GM12878 (cell line): ENCODE data around the gene LRP8. TPM values are rescaled to one million over a fixed set of nuclear protein-coding genes. Genes with fewer than 3 reads are reported as not detected.

ENCODE experiments used
- ATAC-seq: fragments of 200-7000 bp; cut with Tn5 transposase; 3 replicates; pipeline ENCODE4 v1.9.1; 2020; ENCODE audit warnings: mild to moderate bottlenecking, moderate library complexity
- BruUV-seq: library from RNA; stranded (reverse); fragments of 400-500 nt; replicated peaks from 2 replicates; lab custom pipeline; 2021; lab: Mats Ljungman, UMichigan
- CTCF ChIA-PET: fragments of 300-600 bp; sonication (Branson Sonifier 250); formaldehyde crosslinking; extraction: SDS; loops from one replicate; lab custom pipeline; 2021; ENCODE audit warnings: inconsistent platforms; lab: Yijun Ruan, JAX
- POLR2A ChIA-PET: fragments of 350-600 bp; formaldehyde crosslinking; extraction: SDS; loops from one replicate; lab custom pipeline; 2021; ENCODE audit warnings: inconsistent platforms; lab: Charles Lee
- RAD21 ChIA-PET: fragments of 300-600 bp; sonication (Branson Sonifier 250); formaldehyde crosslinking; loops from one replicate; lab custom pipeline; 2023; ENCODE audit warnings: antibody characterized with exemption; ENCODE audit not compliant: unreplicated experiment; lab: Charles Lee
- SMC1A ChIA-PET: fragments of 300-600 bp; sonication (Branson Sonifier 250); formaldehyde crosslinking; loops from one replicate; lab custom pipeline; 2023; ENCODE audit not compliant: unreplicated experiment, uncharacterized antibody; lab: Charles Lee
- DNase-seq: peaks from one replicate; pipeline ENCODE4 v3.0.0-alpha.2; 2011; ENCODE audit warnings: low read depth, low spot score
- FAIRE-seq: peaks from 3 replicates; lab custom pipeline; 2011; peaks lifted over from hg19 to GRCh38; lab: Jason Lieb, UNC
- H2AFZ ChIP-seq: 2 replicates; pipeline ENCODE4 v1.6.0; 2011; ENCODE audit warnings: low read depth, low read length, control low read depth; ENCODE audit not compliant: control insufficient read depth
- H3K27ac ChIP-seq: 2 replicates; pipeline ENCODE4 v1.5.1; 2011; ENCODE audit warnings: control low read depth; ENCODE audit not compliant: control insufficient read depth, insufficient read depth
- H3K27me3 ChIP-seq, 2 experiments: replicated peaks in 1 of 2; 2 replicates each; pipeline versions ENCODE4 v1.6.0 to v1.6.1; 2011; ENCODE audit warnings: low read length in 1 of 2; ENCODE audit not compliant: control insufficient read depth in 2 of 2, insufficient read depth in 2 of 2
- H3K36me3 ChIP-seq, 2 experiments: 2 replicates each; pipeline ENCODE4 v1.5.1; 2011; ENCODE audit warnings: low read length in 1 of 2; ENCODE audit not compliant: control insufficient read depth in 2 of 2, insufficient read depth in 2 of 2
- H3K4me1 ChIP-seq: 2 replicates; pipeline ENCODE4 v1.6.1; 2011; ENCODE audit warnings: mild to moderate bottlenecking, low read length, moderate library complexity, mixed read lengths; ENCODE audit not compliant: control insufficient read depth, insufficient read depth
- H3K4me2 ChIP-seq: 2 replicates; pipeline ENCODE4 v1.6.0; 2011; ENCODE audit warnings: control low read depth; ENCODE audit not compliant: control insufficient read depth, insufficient read depth
- H3K4me3 ChIP-seq: fragments of 200-600 bp; sonication (generic); 2 replicates; pipeline ENCODE4 v1.5.1; 2016
- H3K79me2 ChIP-seq: 2 replicates; pipeline ENCODE4 v1.6.0; 2011; ENCODE audit warnings: low read length; ENCODE audit not compliant: control insufficient read depth, insufficient read depth
- H3K9ac ChIP-seq: 2 replicates; pipeline ENCODE4 v1.8.0; 2011; ENCODE audit warnings: low read length, control low read depth, mixed read lengths; ENCODE audit not compliant: control insufficient read depth, insufficient read depth
- H3K9me3 ChIP-seq: replicated peaks from 3 replicates; pipeline ENCODE4 v1.5.1; 2011; ENCODE audit warnings: mild to moderate bottlenecking, low read length; ENCODE audit not compliant: control insufficient read depth, insufficient read depth
- H4K20me1 ChIP-seq: 2 replicates; pipeline ENCODE4 v1.6.0; 2011; ENCODE audit not compliant: control insufficient read depth, insufficient read depth
- ASH2L ChIP-seq: fragments of 300-600, 200-600 bp; sonication (generic); IDR thresholded peaks from 2 replicates; pipeline ENCODE4 v1.6.1; 2017; ENCODE audit warnings: low read depth, mild to moderate bottlenecking, borderline replicate concordance
- BHLHE40 ChIP-seq, 2 experiments: fragments of 450-650 bp in 1 of 2; IDR thresholded peaks; 2 replicates each; pipeline ENCODE4 v1.6.1; 2011 to 2017; ENCODE audit warnings: low read depth in 2 of 2, borderline replicate concordance in 1 of 2, improper control_type of control experiment in 1 of 2, low read length in 1 of 2, mild to moderate bottlenecking in 1 of 2
- CHD4 ChIP-seq: fragments of 200-600 bp; sonication (generic); IDR thresholded peaks from 2 replicates; pipeline ENCODE4 v1.6.1; 2016; ENCODE audit warnings: mild to moderate bottlenecking
- E2F8 ChIP-seq: fragments of 450-650 bp; IDR thresholded peaks from 2 replicates; pipeline ENCODE4 v1.6.1; 2018; ENCODE audit warnings: mild to moderate bottlenecking, low read depth, moderate library complexity; ENCODE audit not compliant: partially characterized antibody
- GABPA ChIP-seq: IDR thresholded peaks from 2 replicates; pipeline ENCODE4 v1.6.1; 2014; ENCODE audit warnings: antibody characterized with exemption, low read depth, mild to moderate bottlenecking, inconsistent platforms
- KDM1A ChIP-seq: fragments of 200-600 bp; sonication (generic); IDR thresholded peaks from 2 replicates; pipeline ENCODE4 v1.6.1; 2016; ENCODE audit warnings: borderline replicate concordance
- MXI1 ChIP-seq: fragments of 150-350 bp; IDR thresholded peaks from 2 replicates; pipeline ENCODE4 v1.6.1; 2011; ENCODE audit warnings: low read depth, mild to moderate bottlenecking, inconsistent platforms, low read length, improper control_type of control experiment
- NFXL1 ChIP-seq: fragments of 450-650 bp; IDR thresholded peaks from 2 replicates; pipeline ENCODE4 v1.6.1; 2017; ENCODE audit warnings: antibody characterized with exemption, mild to moderate bottlenecking, borderline replicate concordance
- NFYA ChIP-seq: IDR thresholded peaks from 2 replicates; pipeline ENCODE4 v1.6.1; 2011; ENCODE audit warnings: low read depth, mild to moderate bottlenecking, low read length, improper control_type of control experiment, borderline replicate concordance
- RBBP5 ChIP-seq: fragments of 200-600 bp; sonication (generic); conservative IDR thresholded peaks from 2 replicates; pipeline ENCODE4 v1.6.1; 2016
- SIX5 ChIP-seq: IDR thresholded peaks from 2 replicates; pipeline ENCODE4 v1.6.1; 2011; ENCODE audit warnings: mild to moderate bottlenecking, low read depth, low read length, moderate library complexity; ENCODE audit not compliant: severe bottlenecking
- SMC3 ChIP-seq: IDR thresholded peaks from 2 replicates; pipeline ENCODE4 v1.6.1; 2011; ENCODE audit warnings: low read length, improper control_type of control experiment, borderline replicate concordance
- ZBTB33 ChIP-seq: fragments of 450-650 bp; IDR thresholded peaks from 2 replicates; pipeline ENCODE4 v1.6.1; 2017; ENCODE audit warnings: mild to moderate bottlenecking
- ZNF274 ChIP-seq: IDR thresholded peaks from one replicate; pipeline ENCODE4 v1.8.0; 2011; ENCODE audit not compliant: insufficient read length, insufficient read depth
- ZNF592 ChIP-seq: fragments of 450-650 bp; IDR thresholded peaks from 2 replicates; pipeline ENCODE4 v1.6.1; 2017; ENCODE audit warnings: mild to moderate bottlenecking, moderate library complexity
- WGBS: methylation state at CpG from one replicate; pipeline ENCODE4 v1.1.6; 2016; ENCODE audit warnings: low lambda C conversion rate; ENCODE audit not compliant: insufficient replicate concordance, insufficient coverage; ENCODE audit errors: missing lambda C conversion rate; 5-methylcytosine and 5-hydroxymethylcytosine counted together
- in situ Hi-C: fragments of 300-500 bp; cut with MboI; formaldehyde crosslinking; loops from 9 replicates; pipeline ENCODE4 v1.14.3; 2018; ENCODE audit warnings: mixed read lengths
- intact Hi-C: fragments of 100-400 bp; cut with micrococcal nuclease; formaldehyde crosslinking; loops from one replicate; pipeline ENCODE4 v1.14.2; 2022; ENCODE audit not compliant: unreplicated experiment
- polyA plus RNA-seq, 11 experiments: library from polyadenylated mRNA; depleted of rRNA in 4 of 11; unstranded in 6 of 11; stranded (reverse) in 5 of 11; fragments of >200 nt; fragmentation: Nextera tagmentation in 4 of 11; fragmentation: Illumina TruSeq in 1 of 11; extraction: Ambion mirVana in 4 of 11; extraction: Trizol in 1 of 11; gene quantifications; 1 replicate in 1 of 11; 2 replicates in 10 of 11; pipeline versions ENCODE4 v1.2.1 to v1.2.3, GENCODE V29; 2011 to 2016; ENCODE audit warnings: inconsistent platforms in 2 of 11, missing spikeins in 2 of 11, low read depth in 1 of 11
- total RNA-seq, 4 experiments: library from RNA; depleted of rRNA in 3 of 4; stranded (reverse); fragments of >200 nt in 3 of 4; fragmentation: Illumina TruSeq in 1 of 4; extraction: Trizol in 1 of 4; gene quantifications; 2 replicates each; pipeline versions ENCODE4 v1.2.1 to v1.2.3, GENCODE V29; 2013 to 2021

LRP8 gene
- total and polyA plus RNA-seq, 10 of the 15 experiments (the other 5 are each of a cell fraction or from before 2014, with no cell fraction given) = 2.8 to 40.5 (median 22.3) TPM

GRCh38 chr1:53352561-53352960, 24.7 kb upstream of the LRP8 start:
- ChIA-PET SMC1A (no interaction called here), RAD21 (no interaction called here), CTCF (no interaction called here), POLR2A (no interaction called here)
- no peaks in the 10 kb centered on the region for H3K36me3 ChIP-seq
- FAIRE-seq (no peak), ATAC-seq (no peak), DNase-seq (no peak)
- H3K79me2 ChIP-seq = no peaks in the 10 kb centered on the region
- no peak overlapping the region for H3K4me2 ChIP-seq
- H4K20me1 ChIP-seq = no peaks in the 10 kb centered on the region
- intact Hi-C loops (no loop called here), in situ Hi-C loops (no loop called here)
- no peaks in the 10 kb centered on the region for H3K27me3 ChIP-seq
- no peaks in the 10 kb centered on the region for H3K9me3 ChIP-seq
- no peak overlapping the region for H3K9ac ChIP-seq
- 52% methylated on average over 1 of the region's 1 CpG for WGBS
- H3K27ac ChIP-seq = no peak overlapping the region
- H2AFZ ChIP-seq = no peak overlapping the region
- BruUV-seq = no TSS peak
- H3K4me3 ChIP-seq = no peak overlapping the region
- H3K4me1 ChIP-seq = no peaks in the 10 kb centered on the region
- TF ChIP-seq KDM1A (no peak), MXI1 (no peak), ZNF592 (no peak), NFXL1 (no peak), SIX5 (no peak), SMC3 (no peak), RBBP5 (no peak), GABPA (no peak), CHD4 (no peak), BHLHE40 (IDR thresholded peaks at IDR 0.05; ENCODE audit: borderline replicate concordance in 1 of 2, low read depth in 2 of 2, low read length in 1 of 2) (no peak), ZBTB33 (no peak), ASH2L (no peak), NFYA (no peak), E2F8 (no peak), ZNF274 (no peak)
